NCI-H460 (cell line): Measurements from ENCODE around the gene PYGB. TPM values are rescaled to one million over a fixed set of nuclear protein-coding genes. Genes with fewer than 3 reads are reported as not detected.

Source experiments
- small RNA-seq, 2 experiments: library from RNA; depleted of rRNA; stranded (forward); fragments of <200 nt; gene quantifications; one replicate each; pipeline ENCODE3, GENCODE V24; 2014
- total RNA-seq: library from RNA; depleted of rRNA; stranded (reverse); fragments of >200 nt; shearing (Covaris generic); gene quantifications from 2 replicates; pipeline ENCODE4 v1.2.3, GENCODE V29; 2014; rRNA removed

PYGB gene
- total RNA-seq, 1 experiment from 2014 or later = 453 TPM

Small RNA genes lying within 50 kb of the gene (small RNA-seq; reads per million reads assigned to genes)
- 0 reads per million in 2 experiments for gene AL035252.4
- 0 reads per million in 2 experiments for gene AL121772.2
- 0 reads per million in 2 experiments for gene RF00019

Other genes starting within 250 kb of the PYGB start
- 1.4 and 2.8 TPM in 2 replicates for gene ACSS1, start 189.9 kb upstream of the PYGB start, total RNA-seq
- gene VSX1, start 165.9 kb upstream of the PYGB start, total RNA-seq = not detected in 2 replicates
- gene ENTPD6, start 52.4 kb upstream of the PYGB start, total RNA-seq = 79.9 and 89.6 TPM in 2 replicates
- 25.9 and 33.6 TPM in 2 replicates for gene ABHD12, start 142.8 kb downstream of the PYGB start, total RNA-seq
- 19.0 and 22.1 TPM in 2 replicates for gene GINS1, start 159.6 kb downstream of the PYGB start, total RNA-seq